NCI-H526 treated with DMSO at 0.1 percent for 48 hours (cell line): ENCODE results near the gene SPATA31C1.
"Not testable (repeated sequence)": the region's sequence is repeated elsewhere in the genome, so short reads cannot be mapped to it uniquely, and the experiment has no call there.

Source experiments
- DNase-seq: peaks from one replicate; lab custom pipeline; 2025; lab: John Stamatoyannopoulos, UW

The SPATA31C1 gene

DNA sequence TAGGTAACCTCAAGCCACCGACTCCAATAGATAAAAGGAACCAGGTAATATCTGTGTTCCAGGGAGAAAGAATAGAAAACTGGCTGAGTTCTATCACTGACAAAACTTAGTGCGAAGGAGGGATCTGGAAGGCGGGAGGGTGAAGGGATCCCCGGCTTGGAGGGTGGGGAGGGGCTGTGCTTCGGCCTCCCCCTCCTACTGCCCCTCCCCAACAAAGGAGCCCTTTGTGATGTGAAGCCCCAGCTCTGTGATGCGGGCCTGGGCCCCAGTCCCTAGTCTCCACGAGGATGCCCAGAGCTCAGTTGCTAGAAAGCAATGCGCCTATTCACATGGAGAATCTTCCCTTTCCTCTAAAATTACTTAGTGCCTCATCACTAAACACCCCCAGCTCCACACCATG is at the start of gene SPATA31C1:
Gene SPATA31C1 (plus strand): TSS at position 301 of the 400 bp plus-strand sequence.
- not testable (repeated sequence) for DNase-seq

DNA sequence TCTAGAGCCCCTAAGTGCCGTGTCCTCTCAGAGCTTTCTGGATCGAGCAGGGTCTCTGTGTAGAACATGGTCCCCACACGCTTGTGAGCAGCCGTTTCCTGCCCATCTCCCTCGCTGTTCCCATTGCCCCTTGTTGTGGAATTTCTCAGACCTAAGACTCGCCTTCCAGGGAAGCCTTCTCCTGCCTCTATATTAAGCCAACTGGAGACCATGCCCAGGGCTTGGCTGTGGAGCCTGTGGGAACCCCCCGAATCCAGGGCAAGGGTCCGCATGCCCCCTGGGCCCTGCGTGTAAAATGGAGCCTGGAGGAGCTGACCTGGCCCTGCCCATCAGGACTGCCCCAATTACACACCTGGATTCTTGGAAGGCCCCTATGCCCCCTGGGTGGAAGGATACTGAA is 49.6 kb upstream of the SPATA31C1 start:
- no peak for DNase-seq

DNA sequence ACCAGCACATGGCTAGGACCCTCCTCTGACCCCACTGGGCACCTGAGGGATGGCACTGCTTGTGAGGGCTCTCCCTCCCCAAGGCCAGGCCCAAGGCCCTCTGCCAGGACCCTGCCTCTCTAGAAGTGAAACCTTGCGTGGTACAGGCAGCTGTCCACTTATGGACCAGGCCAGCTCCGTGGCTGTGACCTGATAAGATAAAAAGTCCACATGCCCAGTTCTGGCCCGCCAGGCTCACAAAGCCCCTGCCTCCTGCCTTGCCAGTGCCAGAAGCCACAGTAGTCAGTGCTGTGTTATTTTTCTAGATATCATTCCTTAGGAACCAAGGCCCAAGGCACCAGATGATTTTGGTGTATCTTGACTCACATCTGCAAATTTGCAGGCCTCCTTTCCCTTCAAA is 49.1 kb upstream of the SPATA31C1 start:
- no peak for DNase-seq

DNA sequence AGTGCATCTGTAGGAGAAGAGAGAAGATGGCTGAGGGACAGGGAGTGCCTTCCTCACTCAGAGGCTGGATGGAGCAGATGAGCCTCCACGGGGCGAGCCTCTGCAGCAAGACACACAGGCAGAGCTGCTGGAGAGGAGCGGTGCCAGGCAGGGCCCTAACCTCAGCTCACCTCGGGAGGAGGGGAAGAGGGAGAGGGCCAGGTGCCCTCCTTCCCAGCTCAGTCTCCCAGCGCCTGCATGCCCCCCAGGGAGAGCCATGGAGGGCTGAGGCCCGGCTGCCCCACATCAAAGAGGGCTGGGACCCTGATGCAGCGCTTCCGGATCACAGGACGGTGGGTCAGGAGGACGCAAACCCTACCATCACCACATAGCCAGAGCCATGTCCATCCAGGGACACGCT is 48.7 kb upstream of the SPATA31C1 start:
- no peak for DNase-seq

DNA sequence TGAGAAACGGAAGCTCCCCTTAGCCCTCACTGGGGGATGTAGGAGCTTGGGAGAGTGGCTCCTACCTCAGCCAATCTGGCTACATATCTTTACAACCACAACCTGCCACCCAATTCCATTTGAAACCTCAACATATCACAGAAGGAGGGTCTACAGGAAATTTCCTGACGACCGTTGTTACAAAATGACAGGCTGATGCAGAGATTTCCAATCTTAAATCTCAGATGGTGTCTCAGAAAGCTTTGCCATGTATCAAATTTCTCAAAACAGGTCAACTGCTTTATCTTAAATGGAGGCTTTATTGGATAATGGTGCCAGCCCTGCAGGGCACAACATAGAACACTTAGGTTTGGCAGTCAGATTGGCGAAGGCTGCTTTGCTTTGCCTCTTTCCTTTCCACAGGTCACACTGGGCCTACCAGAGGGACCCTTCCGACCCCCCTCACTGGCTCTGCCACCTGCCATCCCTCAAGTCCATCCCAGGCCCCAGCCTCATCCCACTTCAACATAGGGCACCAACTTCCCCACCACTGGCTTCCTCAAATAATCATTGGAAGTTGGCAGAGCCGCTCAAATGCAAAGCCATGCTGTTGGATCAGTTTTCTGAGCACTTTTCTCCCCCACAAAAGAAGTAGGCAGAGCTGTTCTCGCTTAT is 46.2 kb upstream of the SPATA31C1 start:
- no peak for DNase-seq

DNA sequence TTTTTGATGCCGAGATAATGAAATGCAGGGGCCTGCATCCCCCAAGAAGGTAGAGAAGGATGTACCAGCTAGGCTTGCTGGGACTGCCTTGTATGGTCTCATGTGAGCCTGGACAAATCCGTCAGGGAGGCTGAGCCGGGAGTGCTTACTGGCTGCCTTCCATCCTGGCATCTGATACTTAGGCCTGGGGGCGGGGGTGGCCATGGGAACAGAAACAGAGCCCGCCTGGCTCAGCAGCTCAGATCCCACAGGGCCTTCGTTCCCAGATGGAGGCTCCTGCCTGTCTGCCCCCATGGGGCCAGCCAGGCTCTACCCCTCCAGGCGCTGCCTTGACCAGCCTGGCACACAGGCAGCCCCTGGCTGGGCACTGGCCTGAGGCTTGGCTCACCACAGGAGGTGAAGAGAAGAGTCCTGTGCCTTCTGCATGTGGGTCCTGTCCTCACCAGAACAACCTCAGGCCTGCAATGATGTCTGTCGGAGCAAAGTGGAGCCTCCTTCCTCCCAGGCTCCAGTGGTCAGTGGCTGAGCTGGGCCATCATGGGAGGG is 45.6 kb upstream of the SPATA31C1 start:
- no peak for DNase-seq

DNA sequence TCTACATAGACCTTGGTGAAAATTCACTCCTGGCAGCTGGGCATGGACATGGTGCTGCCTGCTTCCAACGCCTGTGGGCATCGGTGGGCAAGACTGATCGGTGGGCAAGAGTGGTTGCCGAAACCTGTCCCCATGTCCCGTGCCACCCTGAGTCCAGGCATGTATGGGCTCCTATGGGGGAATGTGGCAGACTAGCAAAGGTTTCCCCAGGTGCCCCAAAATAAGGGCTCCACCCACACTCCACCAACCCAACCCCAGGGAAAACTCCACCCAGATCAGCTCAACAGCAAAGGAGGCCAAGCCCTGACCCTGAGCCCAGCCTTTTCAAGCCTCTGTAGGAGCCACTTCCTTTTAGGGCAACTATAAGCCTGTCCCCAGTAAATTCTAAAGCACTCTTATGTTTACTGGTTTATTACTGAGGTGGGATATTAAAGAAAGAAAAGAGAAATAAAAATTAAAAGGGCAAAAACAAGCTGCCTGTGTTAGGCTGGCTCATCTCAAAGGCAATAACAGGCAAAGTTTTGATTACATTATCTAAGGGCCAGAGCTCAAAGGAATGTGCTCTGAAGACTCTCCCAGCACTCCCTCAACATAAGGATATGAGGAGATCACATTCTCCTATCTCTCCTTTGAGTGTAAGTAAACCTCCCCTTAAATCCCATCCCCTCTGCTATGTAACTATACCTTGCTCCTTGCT is 44.0 kb upstream of the SPATA31C1 start:
- no peak for DNase-seq

DNA sequence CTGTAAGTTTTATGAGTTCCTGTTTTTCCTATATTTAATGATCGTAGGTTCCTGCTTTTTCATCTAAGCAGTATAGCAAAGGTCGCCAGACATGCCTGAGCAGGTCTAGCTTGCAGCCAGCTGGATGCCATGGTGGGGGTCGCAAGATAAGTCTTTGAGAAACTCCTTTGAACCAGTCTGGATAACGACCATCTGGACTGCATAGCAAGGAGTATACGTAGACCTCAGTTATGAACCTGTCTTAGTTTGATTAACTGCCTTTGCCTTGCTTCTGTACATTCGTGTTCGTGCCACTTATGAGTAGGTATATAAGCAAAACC is 43.5 kb upstream of the SPATA31C1 start:
- no peak for DNase-seq

DNA sequence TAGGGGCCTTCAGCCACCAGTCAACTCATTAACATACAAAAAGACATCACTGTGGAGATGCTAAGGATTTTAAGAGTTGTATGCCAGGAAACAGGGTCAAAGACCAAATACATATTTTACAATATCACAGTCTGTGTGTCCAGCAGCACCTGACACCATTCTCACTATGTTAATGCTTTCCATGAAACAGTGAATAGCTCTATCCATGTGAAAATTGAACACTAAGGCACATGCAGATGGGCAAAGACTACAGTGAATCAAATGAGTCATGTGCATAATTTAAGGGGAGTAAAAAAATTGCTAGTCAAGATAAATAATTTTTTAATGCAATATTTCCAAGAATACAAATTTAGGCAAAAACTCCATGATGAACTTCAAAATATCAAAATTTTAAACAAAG is 42.7 kb upstream of the SPATA31C1 start:
- DNase-seq = no peak

DNA sequence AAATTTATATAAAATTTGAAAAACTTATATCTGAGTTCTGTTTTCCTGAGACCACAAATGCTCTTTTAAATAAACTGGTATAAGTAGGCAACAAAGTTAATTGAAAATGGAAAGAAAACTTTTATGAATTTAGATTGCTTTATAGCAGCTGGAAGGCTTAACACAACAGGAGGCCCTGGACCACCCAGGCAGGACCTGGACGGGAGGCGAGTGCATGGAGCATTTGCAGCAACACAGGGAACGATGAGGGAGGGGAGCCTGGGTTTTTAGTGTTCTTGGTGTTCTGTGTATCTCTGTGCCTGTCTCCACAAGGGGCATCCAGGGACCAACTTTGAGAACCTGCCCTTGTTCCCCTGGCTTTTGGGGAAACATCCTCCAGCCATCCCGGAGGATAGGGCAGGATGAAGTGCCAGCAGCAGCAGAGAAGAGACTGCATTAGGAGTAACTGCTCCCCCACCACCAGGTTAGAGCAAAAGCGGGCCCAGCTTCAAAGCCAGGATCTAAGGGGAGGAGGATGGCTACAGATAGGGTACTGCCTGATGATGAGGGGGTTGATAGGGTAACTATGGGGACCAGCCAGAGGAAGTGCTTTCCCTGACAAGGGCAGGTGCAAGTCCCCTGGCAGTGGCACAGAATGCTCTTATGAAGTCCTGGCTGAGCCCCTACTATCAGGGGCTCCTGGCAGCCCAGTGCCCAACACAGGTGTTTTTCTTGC is 41.8 kb upstream of the SPATA31C1 start:
- DNase-seq = no peak

DNA sequence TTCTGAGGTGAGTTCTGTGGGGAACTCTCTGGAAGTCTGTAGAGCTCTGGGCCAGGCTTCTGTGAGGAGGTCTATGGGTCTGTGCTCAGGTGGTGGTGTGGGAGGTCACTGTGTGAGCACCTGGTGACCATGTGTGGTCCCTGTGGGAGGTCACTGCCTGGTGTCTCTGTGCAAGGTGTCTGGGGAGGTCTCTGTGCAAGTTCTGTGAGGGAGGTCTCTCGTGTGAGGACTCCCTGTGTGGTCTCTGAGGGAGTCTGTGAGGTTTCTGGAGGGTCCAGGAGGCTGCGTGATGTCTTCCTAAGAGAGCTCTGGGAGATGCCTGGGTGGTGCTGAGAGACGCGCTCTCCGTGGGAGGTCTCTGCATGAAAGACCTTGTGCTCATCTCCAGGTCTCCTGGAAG is 41.1 kb upstream of the SPATA31C1 start:
- no peak for DNase-seq

DNA sequence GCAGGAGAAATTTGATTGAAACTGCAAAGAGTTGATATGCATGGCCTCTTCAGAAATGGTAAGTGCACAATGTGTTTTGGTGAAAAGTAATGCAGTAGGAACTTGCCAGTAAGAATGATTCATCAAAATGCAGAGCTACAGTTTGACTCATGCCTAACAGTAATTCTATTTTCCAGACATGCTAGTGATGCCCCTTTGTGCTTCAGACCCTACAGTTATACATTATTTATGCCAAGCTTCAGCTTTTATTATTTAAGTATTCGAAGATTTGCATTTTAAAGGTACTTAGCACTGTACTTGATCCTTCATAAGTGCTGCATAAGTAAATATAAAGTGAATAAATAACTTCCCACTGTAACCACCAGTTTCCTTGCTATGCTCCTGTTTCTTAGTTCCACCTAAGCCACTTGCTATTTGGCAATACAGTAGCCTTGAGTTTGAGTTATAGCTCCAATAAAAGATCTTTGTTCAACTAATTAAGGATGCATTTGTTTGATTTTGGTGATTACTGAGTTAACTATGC is 38.7 kb upstream of the SPATA31C1 start:
- DNase-seq = no peak

DNA sequence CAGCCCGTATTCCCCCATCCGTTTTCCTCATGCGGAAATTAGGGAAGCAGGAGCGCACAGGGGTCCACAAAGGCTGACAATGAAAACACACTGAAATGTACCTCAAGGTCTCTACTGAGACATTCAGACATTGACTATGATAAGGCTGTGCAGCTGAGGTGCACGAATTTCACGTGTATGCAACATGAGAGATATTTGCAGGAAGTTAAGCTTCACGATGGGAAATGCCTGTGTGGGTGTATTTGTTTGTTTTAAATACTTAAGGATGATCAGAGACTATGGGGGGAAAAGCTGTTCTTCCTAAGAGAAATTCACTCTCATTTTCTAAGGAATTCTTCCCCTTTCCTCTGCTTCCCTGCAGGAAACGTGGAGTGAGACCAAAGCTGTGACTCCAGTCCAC is 37.6 kb upstream of the SPATA31C1 start:
- DNase-seq = no peak

DNA sequence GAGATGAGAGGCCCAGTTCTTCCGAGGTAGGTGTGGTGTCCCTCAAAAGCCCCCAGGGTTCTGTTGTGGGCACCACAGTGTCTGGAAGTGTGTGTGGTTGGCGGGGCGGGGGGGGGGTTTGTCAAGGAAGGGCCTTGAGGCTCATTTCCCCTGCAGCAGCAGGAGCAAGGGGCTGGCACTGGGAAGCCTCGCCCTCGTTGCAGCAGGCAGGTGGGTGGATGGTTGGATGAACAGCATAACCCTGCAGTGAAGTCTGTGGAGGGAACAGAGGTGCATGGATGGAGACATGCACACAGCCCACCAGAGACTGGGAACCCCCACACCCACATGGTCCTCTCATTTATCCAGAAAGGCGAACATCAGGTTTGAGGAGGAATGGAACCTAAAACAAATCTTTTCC is 37.1 kb upstream of the SPATA31C1 start:
- no peak for DNase-seq

DNA sequence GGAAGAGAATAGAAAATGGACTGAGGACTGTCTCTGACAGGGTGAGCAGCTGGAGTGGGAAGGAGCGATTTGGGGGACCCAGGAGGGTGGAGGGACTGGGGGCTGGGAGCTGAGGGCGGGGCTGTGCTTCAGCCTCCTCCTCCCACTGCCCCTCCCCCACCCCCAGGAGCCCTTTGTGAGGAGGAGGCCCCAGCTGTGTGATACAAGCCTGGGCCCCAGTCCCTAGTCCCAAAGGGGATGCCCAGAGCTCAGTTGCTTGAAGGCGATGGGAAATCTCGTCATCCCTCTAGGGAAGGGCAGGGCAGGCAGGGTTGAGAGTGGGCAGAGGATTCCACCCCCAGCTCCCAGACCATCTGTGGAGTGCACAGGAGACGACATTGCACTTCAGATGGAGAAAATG is 35.1 kb upstream of the SPATA31C1 start, which contains the start of gene SPATA31E1:
Gene SPATA31E1 (plus strand): TSS at position 251 of the 400 bp plus-strand sequence. CDS start 15 bp downstream, at position 266.
- no peak for DNase-seq

DNA sequence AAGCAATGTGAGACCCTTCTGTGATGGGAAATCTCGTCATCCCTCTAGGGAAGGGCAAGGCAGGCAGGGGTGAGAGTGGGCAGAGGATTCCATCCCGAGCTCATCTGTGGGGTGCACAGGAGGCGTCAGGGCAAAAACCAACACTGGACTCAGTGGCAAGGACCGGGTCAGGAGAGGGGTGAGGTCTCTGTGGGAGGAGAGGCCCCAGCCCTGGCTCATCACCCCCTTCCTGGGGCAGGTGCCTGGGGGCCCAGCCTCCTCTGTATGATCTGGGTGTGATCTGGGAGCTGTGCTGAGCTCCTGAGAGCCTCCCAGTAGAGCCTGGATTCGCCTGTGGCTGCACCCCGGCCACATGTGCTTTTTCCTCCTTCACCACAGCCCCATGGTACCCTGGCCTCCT is 34.5 kb upstream of the SPATA31C1 start:
- no peak for DNase-seq

DNA sequence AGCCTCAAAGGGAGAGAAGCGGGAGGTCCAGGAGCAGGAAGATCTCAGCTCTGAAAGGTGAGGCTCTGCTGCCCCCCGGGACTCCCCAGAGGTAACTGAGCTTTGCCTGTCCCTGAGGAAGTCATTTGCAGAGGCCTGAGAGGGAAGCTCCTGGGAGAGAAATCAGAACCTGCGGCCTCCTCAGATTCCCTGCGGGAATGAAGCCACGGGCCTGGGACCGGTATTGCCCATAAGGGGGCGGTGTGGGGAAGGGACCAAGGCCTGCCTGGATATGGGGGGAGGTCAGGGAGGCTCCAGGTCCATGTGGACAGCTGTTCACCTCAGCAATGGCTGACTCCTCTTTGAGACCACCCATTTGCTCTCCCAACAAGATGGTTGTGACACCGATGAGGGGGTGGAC is 33.8 kb upstream of the SPATA31C1 start:
- no peak for DNase-seq

DNA sequence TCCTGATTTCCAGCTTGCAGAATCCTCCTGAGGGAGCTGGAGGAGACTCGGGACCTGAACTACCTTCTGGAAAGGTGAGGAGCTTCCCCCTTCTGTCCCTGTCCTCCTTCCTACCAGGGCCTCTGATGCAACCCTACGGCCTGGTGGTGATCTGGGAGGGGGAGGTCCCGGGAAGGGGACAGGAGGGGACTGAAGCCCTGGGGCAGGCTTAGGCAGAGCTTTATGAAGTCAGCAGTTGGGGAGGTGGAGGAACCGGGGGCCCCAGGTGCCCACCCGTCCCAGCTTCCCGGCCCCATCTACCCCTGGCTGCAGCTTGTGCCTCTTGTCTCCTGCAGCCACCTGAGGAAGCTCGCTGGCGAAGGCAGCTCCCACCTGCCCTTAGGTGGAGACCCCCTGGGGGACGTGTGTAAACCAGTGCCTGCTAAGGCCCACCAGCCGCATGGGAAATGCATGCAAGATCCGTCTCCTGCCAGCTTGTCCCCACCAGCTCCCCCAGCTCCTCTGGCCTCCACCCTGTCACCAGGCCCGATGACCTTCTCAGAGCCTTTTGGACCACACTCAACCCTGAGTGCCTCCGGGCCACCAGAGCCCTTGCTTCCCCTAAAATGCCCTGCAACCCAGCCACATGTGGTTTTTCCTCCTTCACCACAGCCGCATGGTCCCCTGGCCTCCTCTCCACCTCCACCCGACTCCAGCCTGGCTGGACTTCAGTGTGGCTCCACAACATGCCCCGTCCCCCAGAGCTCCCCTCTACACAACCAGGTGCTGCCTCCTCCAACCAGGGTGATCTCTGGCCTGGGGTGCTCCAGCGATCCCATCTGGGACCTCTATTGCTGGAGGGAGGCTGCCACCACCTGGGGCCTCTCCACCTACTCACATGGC is 32.9 kb upstream of the SPATA31C1 start:
- DNase-seq = no peak

DNA sequence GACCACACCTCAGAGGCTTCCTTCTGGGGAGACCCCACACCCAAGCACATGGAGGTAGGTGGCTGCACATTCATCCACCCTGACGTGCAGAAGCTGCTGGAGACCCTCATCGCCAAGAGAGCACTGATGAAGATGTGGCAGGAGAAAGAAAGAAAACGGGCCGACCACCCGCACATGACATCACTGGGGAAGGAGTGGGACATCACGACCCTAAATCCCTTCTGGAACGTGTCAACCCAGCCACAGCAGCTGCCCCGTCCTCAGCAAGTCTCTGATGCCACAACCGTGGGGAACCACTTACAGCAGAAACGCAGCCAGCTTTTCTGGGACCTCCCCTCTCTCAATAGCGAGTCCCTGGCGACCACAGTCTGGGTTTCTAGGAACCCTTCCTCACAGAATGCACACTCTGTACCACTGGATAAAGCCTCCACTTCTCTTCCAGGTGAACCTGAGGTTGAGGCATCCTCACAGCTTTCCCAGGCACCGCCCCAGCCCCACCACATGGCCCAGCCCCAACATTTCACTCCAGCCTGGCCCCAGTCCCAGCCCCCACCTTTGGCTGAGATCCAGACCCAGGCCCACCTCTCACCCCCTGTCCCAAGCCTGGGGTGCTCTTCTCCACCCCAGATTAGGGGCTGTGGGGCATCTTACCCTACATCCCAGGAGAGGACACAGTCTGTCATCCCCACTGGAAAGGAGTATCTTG is 32.1 kb upstream of the SPATA31C1 start:
- DNase-seq = no peak

DNA sequence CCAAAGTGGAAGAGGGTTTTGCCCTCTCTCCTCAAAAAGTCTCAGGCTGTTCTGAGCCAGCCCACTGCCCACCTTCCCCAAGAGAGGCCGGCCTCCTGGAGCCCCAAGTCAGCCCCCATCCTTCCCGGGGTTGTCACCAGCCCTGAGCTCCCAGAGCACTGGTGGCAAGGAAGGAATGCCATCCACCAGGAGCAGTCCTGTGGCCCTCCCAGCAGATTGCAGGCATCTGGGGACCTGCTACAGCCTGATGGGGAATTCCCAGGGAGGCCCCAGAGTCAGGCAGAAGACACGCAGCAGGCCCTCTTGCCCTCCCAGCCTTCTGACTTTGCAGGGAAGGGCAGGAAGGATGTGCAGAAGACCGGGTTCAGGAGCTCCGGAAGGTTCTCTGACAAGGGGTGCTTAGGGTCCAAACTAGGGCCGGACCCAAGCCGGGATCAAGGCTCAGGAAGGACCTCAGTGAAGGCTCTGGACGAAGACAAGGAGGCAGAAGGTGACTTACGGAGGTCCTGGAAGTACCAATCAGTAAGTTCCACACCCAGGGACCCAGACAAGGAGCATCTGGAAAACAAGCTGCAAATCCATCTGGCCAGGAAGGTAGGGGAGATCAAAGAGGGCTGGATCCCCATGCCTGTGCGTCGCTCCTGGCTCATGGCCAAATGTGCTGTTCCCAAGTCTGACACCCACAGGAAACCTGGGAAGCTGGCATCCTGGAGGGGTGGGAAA is 31.4 kb upstream of the SPATA31C1 start:
- DNase-seq = no peak
